Measurements from ENCODE around the gene DYRK3. TPM values are rescaled to one million over a fixed set of nuclear protein-coding genes. Genes with fewer than 3 reads are reported as not detected.

DYRK3 gene
- total RNA-seq, 1 donor from 2014 or later, result 9.1 TPM

DNA sequence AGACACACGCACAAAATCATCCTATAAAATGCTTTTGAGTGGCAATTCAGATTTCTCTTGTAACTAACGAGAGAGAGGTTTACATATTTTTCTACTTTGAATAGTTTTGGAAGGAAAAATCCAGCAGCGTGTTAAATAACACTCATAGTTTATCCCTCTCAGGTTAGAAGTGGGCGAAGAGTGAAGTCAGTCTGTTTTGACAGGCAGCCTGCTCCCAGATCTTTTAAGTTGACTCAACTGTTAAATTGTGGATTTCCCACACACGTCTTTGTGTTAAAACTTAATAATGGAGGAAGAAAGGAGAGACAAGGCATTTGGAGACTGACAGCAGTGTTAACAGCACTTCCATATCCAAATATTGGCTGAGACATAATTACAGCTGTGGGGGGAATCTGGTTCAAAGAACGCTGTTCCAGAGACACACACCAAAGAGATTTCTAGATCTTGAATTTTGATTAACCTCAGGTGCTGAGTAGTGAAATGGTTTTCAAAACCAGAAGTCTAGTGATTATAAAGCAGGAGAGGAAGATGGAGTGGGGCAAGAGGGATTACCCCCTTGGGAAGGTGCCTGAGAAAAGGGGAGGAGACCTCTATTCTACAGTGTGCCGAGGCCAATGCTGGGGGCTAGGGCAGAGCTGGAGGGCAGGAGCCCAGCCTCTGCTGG lies 52.0 kb downstream of the DYRK3 start:
- Mint-ChIP-seq H3K27ac (peak overlapping the region; percentile 96), H3K27me3 (peaks cover 22% of the 10 kb centered on the region), H3K4me3 (ENCODE audit: low read depth) (peak overlapping the region; percentile 94), H3K9me3 (ENCODE audit: low read depth) (no peaks in the 10 kb centered on the region), H3K4me1 (ENCODE audit: low read depth) (peaks cover 47% of the 10 kb centered on the region), H3K36me3 (ENCODE audit: insufficient read depth) (no peaks in the 10 kb centered on the region)
- DNase-seq (ENCODE audit: low spot score, unreplicated experiment), result no peak
- TF ChIP-seq, protein P1, sequence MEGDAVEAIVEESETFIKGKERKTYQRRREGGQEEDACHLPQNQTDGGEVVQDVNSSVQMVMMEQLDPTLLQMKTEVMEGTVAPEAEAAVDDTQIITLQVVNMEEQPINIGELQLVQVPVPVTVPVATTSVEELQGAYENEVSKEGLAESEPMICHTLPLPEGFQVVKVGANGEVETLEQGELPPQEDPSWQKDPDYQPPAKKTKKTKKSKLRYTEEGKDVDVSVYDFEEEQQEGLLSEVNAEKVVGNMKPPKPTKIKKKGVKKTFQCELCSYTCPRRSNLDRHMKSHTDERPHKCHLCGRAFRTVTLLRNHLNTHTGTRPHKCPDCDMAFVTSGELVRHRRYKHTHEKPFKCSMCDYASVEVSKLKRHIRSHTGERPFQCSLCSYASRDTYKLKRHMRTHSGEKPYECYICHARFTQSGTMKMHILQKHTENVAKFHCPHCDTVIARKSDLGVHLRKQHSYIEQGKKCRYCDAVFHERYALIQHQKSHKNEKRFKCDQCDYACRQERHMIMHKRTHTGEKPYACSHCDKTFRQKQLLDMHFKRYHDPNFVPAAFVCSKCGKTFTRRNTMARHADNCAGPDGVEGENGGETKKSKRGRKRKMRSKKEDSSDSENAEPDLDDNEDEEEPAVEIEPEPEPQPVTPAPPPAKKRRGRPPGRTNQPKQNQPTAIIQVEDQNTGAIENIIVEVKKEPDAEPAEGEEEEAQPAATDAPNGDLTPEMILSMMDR (IDR thresholded peaks at IDR 0.05; ENCODE audit: unreplicated experiment), result no peak

DNA sequence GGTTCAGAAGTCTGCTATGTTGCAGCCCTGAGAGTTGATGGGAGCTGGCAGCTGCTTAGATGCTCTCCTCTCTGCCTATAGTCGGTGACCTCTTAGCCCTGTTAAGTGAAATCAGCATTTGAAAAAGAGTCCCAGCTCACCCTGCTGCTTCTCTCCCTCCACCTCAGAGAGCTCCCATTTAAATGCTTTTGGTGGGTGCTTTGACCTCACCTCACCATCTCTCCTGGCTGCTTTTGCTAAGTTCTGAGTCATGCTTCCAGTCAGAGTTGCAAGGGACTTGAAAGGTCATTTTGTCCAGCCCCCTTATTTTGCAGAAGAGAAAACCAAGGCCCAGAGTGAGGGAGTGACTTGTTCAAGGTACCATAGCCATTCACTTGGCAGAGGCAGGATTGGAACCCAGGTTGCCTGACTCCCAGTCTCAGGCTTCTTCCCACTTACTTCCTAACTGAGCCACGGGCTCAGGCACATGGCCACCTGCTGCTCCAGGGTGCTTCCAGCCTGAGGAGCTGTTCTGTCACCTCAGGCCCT lies 52.6 kb downstream of the DYRK3 start:
- Mint-ChIP-seq H3K9me3 (ENCODE audit: low read depth) (no peaks in the 10 kb centered on the region), H3K4me1 (ENCODE audit: low read depth) (peaks cover 53% of the 10 kb centered on the region), H3K27me3 (peaks cover 16% of the 10 kb centered on the region), H3K36me3 (ENCODE audit: insufficient read depth) (no peaks in the 10 kb centered on the region), H3K27ac (peak overlapping the region; percentile 72), H3K4me3 (ENCODE audit: low read depth) (no peak overlapping the region)
- DNase-seq (ENCODE audit: low spot score, unreplicated experiment), result no peak
- TF ChIP-seq, protein P1 (IDR thresholded peaks at IDR 0.05; ENCODE audit: unreplicated experiment), result no peak

DNA sequence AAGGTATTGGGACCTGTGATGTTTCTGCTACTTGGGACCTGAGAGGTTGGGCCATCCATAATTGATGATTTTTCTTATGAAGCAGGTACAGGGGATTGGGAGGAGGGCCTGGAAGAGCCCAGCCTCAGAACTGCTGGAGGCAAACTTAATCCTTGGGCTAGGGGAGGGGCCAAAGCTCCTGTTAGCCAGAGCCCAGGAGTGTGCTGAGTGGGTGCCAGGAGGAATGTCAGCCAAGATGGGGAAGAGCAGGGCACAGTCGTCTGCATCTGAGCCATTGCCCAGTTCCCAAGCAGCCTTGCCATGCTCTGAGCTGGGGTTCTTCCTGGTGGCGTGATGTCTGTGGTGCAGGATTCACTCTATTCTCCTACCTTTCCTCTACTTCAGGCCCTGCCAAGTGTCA lies 55.2 kb downstream of the DYRK3 start:
- DNase-seq (ENCODE audit: low spot score, unreplicated experiment), result no peak
- H3K9me3 Mint-ChIP-seq (ENCODE audit: low read depth), result no peaks in the 10 kb centered on the region
- H3K27me3 Mint-ChIP-seq, result no peaks in the 10 kb centered on the region
- no peaks in the 10 kb centered on the region for H3K36me3 Mint-ChIP-seq (ENCODE audit: insufficient read depth)
- peaks cover 76% of the 10 kb centered on the region for H3K4me1 Mint-ChIP-seq (ENCODE audit: low read depth)
- peak overlapping the region; percentile 22 for H3K27ac Mint-ChIP-seq
- TF ChIP-seq, protein P1 (IDR thresholded peaks at IDR 0.05; ENCODE audit: unreplicated experiment), result no peak
- no peak overlapping the region for H3K4me3 Mint-ChIP-seq (ENCODE audit: low read depth)

DNA sequence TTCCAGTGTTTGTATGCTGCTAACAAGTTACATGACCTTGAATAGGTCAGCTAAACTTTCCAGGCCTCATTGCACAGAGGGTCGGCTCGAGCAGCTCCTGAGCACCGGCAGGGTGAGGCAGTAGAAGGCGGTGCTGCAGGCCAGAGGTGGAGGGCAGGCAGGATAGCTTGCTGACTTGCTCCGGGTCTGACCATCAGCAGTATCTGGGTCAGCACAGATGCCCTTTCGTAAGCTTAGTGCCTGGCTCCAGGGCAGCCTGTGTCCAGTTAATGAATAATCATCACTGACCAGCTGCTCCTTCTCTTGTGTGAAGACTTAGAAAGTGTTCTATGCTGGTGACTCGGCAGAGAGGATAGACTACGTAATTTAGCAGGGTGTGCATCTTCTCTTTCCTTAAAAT lies 56.3 kb downstream of the DYRK3 start:
- TF ChIP-seq, protein P1 (IDR thresholded peaks at IDR 0.05; ENCODE audit: unreplicated experiment), result no peak
- peak overlapping the region; percentile 81 for H3K27ac Mint-ChIP-seq
- H3K4me3 Mint-ChIP-seq (ENCODE audit: low read depth), result peak overlapping the region; percentile 7
- H3K27me3 Mint-ChIP-seq, result no peaks in the 10 kb centered on the region
- peaks cover 73% of the 10 kb centered on the region for H3K4me1 Mint-ChIP-seq (ENCODE audit: low read depth)
- no peak for DNase-seq (ENCODE audit: low spot score, unreplicated experiment)
- no peaks in the 10 kb centered on the region for H3K9me3 Mint-ChIP-seq (ENCODE audit: low read depth)
- H3K36me3 Mint-ChIP-seq (ENCODE audit: insufficient read depth), result peaks cover under 1% of the 10 kb centered on the region

DNA sequence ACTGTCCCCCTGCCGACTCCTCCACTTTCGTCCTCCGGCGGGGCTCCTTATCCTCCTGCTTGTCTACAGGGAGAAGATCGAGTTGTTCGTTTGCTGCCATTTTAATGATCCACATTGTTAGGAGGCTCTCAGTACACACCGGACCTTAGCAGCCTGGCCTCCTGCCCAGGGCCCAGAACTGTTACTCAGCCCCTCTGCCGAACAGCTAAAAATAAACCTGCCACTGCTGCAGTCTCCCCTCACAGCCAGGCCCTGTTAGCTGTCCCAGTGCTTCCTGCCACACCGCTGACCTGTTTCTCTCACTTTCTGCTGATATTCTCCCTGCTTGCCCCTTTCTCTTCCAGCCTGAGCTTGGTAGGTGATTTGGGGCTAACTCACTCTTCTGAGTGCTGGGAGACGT lies 57.7 kb downstream of the DYRK3 start:
- Mint-ChIP-seq H3K27ac (peak overlapping the region; percentile 65), H3K27me3 (no peaks in the 10 kb centered on the region), H3K9me3 (ENCODE audit: low read depth) (no peaks in the 10 kb centered on the region), H3K36me3 (ENCODE audit: insufficient read depth) (peaks cover 8% of the 10 kb centered on the region), H3K4me3 (ENCODE audit: low read depth) (no peak overlapping the region), H3K4me1 (ENCODE audit: low read depth) (peaks cover 65% of the 10 kb centered on the region)
- TF ChIP-seq, protein P1 (IDR thresholded peaks at IDR 0.05; ENCODE audit: unreplicated experiment), result no peak
- DNase-seq (ENCODE audit: low spot score, unreplicated experiment), result no peak
